ENCODE results near the gene TBC1D10B.

DNA sequence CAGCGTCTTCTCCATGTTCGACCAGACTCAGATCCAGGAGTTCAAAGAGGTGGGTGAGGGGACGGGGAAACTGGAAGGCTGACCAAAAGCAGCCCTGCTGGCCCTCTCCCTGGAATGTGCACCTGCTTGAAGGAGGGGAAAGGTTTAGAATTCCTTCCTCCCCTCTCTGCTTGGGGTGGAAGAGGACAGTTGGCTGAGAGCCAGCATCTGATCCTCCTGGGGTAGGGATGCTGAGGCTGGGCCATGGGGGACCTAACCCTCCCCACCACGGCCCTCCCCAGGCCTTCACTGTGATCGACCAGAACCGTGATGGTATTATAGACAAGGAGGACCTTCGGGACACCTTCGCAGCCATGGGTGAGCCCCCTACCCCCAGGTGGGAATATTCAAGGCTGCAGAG lies 5.6 kb upstream of the TBC1D10B start:
- TF ChIP-seq CTCF (conservative IDR thresholded peaks at IDR 0.05 in 1 of 2, IDR thresholded peaks at IDR 0.05 in 1 of 2; ENCODE audit: extremely low read depth in 1 of 2, insufficient read depth in 1 of 2, low read depth in 1 of 2, low read length in 2 of 2) = no peak
- no peak for TF ChIP-seq EZH2 (IDR thresholded peaks at IDR 0.05; ENCODE audit: borderline replicate concordance, low read length)
